Endothelial cell (in vitro differentiated cells): ENCODE measurements around the gene DACH1. TPM values are rescaled to one million over a fixed set of nuclear protein-coding genes. Genes with fewer than 3 reads are reported as not detected.

ENCODE experiments used
- DNase-seq: peaks from one replicate; pipeline ENCODE4 v3.0.0; 2021; ENCODE audit warnings: low spot score
- H3K27ac Mint-ChIP-seq: one replicate; pipeline ENCODE4 v1.8.0; 2021; ENCODE audit warnings: mixed read lengths, inconsistent platforms; ENCODE audit not compliant: unreplicated experiment
- H3K27me3 Mint-ChIP-seq: one replicate; pipeline ENCODE4 v1.8.0; 2021; ENCODE audit warnings: mild to moderate bottlenecking, moderate library complexity, mixed read lengths, inconsistent platforms; ENCODE audit not compliant: unreplicated experiment
- H3K36me3 Mint-ChIP-seq: one replicate; pipeline ENCODE4 v1.8.0; 2021; ENCODE audit warnings: mild to moderate bottlenecking, low read depth, mixed read lengths, inconsistent platforms; ENCODE audit not compliant: unreplicated experiment
- H3K4me1 Mint-ChIP-seq: one replicate; pipeline ENCODE4 v1.8.0; 2021; ENCODE audit warnings: mild to moderate bottlenecking, mixed read lengths, inconsistent platforms; ENCODE audit not compliant: unreplicated experiment
- H3K4me3 Mint-ChIP-seq: one replicate; pipeline ENCODE4 v1.8.0; 2021; ENCODE audit warnings: mild to moderate bottlenecking, mixed read lengths, inconsistent platforms; ENCODE audit not compliant: unreplicated experiment
- H3K9me3 Mint-ChIP-seq: one replicate; pipeline ENCODE4 v1.8.0; 2021; ENCODE audit warnings: mixed read lengths, inconsistent platforms; ENCODE audit not compliant: unreplicated experiment
- CTCF ChIP-seq: fragments of 200-600 bp; sonication (generic); IDR thresholded peaks from one replicate; pipeline ENCODE4 v1.5.0; 2021; ENCODE audit warnings: antibody characterized with exemption; ENCODE audit not compliant: unreplicated experiment
- total RNA-seq: library from RNA; stranded (reverse); fragmentation: NEBNext Ultra II Directional; extraction: Animal tissue kit (Norgen Biotek cat#: 25700); gene quantifications from one replicate; pipeline ENCODE4 v1.2.1, GENCODE V29; 2021; ENCODE audit not compliant: unreplicated experiment

DACH1 gene
- total RNA-seq, 1 donor from 2014 or later, result 36.4 TPM

- no peak for TF ChIP-seq CTCF
- Mint-ChIP-seq H3K27me3 (peaks cover 1% of the 10 kb centered on the region), H3K36me3 (no peaks in the 10 kb centered on the region), H3K27ac (peak overlapping the region; percentile 4), H3K9me3 (no peaks in the 10 kb centered on the region), H3K4me3 (no peak overlapping the region), H3K4me1 (peaks cover 25% of the 10 kb centered on the region)
- no peak for DNase-seq
These were observed 107.1 kb downstream of the DACH1 start for GRCh38 chr13:71759651-71760511.

- Mint-ChIP-seq H3K27me3 (peaks cover 1% of the 10 kb centered on the region), H3K27ac (peak overlapping the region; percentile 76), H3K9me3 (no peaks in the 10 kb centered on the region), H3K4me3 (no peak overlapping the region), H3K4me1 (peaks cover 23% of the 10 kb centered on the region), H3K36me3 (no peaks in the 10 kb centered on the region)
- no peak for TF ChIP-seq CTCF
- no peak for DNase-seq
These were observed 108.2 kb downstream of the DACH1 start for GRCh38 chr13:71758828-71759227.

GRCh38 chr13:71754407-71754974 is 112.5 kb downstream of the DACH1 start:
- H3K27ac Mint-ChIP-seq, result no peak overlapping the region
- no peaks in the 10 kb centered on the region for H3K36me3 Mint-ChIP-seq
- peaks cover 12% of the 10 kb centered on the region for H3K4me1 Mint-ChIP-seq
- H3K4me3 Mint-ChIP-seq, result no peak overlapping the region
- no peaks in the 10 kb centered on the region for H3K9me3 Mint-ChIP-seq
- no peak for DNase-seq
- peaks cover 1% of the 10 kb centered on the region for H3K27me3 Mint-ChIP-seq
- TF ChIP-seq CTCF, result no peak

GRCh38 chr13:71752775-71753513 is 114.1 kb downstream of the DACH1 start:
- Mint-ChIP-seq H3K9me3 (no peaks in the 10 kb centered on the region), H3K4me1 (peaks cover 3% of the 10 kb centered on the region), H3K27me3 (peaks cover 2% of the 10 kb centered on the region), H3K36me3 (no peaks in the 10 kb centered on the region), H3K4me3 (no peak overlapping the region), H3K27ac (no peak overlapping the region)
- no peak for TF ChIP-seq CTCF
- DNase-seq, result no peak
